HepG2 (cell line): ENCODE measurements around the gene RBBP8. TPM values are rescaled to one million over a fixed set of nuclear protein-coding genes. Genes with fewer than 3 reads are reported as not detected.

Source experiments
- ATAC-seq: fragments of 200-7000 bp; cut with Tn5 transposase; 3 replicates; pipeline ENCODE4 v1.9.1; 2020; ENCODE audit warnings: mild to moderate bottlenecking, moderate library complexity
- BruUV-seq: library from RNA; stranded (reverse); fragments of 400-500 nt; replicated peaks from 2 replicates; lab custom pipeline; 2021; lab: Mats Ljungman, UMichigan
- CTCF ChIA-PET: fragments of 300-600 bp; formaldehyde crosslinking; extraction: SDS; loops from one replicate; lab custom pipeline; 2021; ENCODE audit warnings: low total read pairs, inconsistent platforms, low intra/inter-chr PET ratio; lab: Yijun Ruan, JAX
- POLR2A ChIA-PET: fragments of 350-600 bp; sonication (Branson Sonifier 250); formaldehyde crosslinking; loops from one replicate; lab custom pipeline; 2020; ENCODE audit warnings: antibody characterized with exemption, inconsistent platforms; lab: Yijun Ruan, JAX
- DNase-seq: peaks from one replicate; pipeline ENCODE4 v3.0.0-alpha.2; 2015; ENCODE audit warnings: low spot score
- FAIRE-seq: peaks from 3 replicates; lab custom pipeline; 2011; peaks lifted over from hg19 to GRCh38; lab: Jason Lieb, UNC
- H2AFZ ChIP-seq: one replicate; pipeline ENCODE4 v1.6.1; 2011; ENCODE audit warnings: low read length, inconsistent platforms
- H3K27ac ChIP-seq: fragments of 300-600 bp; 3 replicates; pipeline ENCODE4 v1.8.0; 2011; ENCODE audit warnings: mixed run types, mild to moderate bottlenecking, mixed read lengths, low read length, inconsistent platforms; ENCODE audit not compliant: insufficient read depth; ENCODE audit errors: extremely low read length
- H3K27me3 ChIP-seq, 2 experiments: fragments of 200-600 bp in 1 of 2; 2 replicates in 1 of 2; 3 replicates in 1 of 2; pipeline versions ENCODE4 v1.6.0 to v1.8.0; 2011; ENCODE audit warnings: low read length in 2 of 2, mild to moderate bottlenecking in 2 of 2, moderate library complexity in 2 of 2, inconsistent platforms in 1 of 2; ENCODE audit not compliant: insufficient read depth in 2 of 2, control insufficient read depth in 1 of 2
- H3K36me3 ChIP-seq, 2 experiments: fragments of 200-600 bp in 1 of 2; replicated peaks in 1 of 2; 2 replicates in 1 of 2; 3 replicates in 1 of 2; pipeline versions ENCODE4 v1.5.1 to v1.8.0; 2011; ENCODE audit warnings: low read length in 2 of 2, inconsistent platforms in 1 of 2; ENCODE audit not compliant: insufficient read depth in 2 of 2, control insufficient read depth in 1 of 2
- H3K4me1 ChIP-seq: 2 replicates; pipeline ENCODE4 v1.5.1; 2012; ENCODE audit warnings: low read length, inconsistent platforms; ENCODE audit not compliant: insufficient read depth
- H3K4me2 ChIP-seq: 2 replicates; pipeline ENCODE4 v1.6.0; 2011; ENCODE audit warnings: low read depth, low read length, inconsistent platforms
- H3K4me3 ChIP-seq, 3 experiments: fragments of 200-600 bp in 1 of 3; sonication (generic), shearing (Covaris generic) in 1 of 3; replicated peaks in 1 of 3; 2 replicates each; pipeline ENCODE4 v1.5.1; 2011 to 2016; ENCODE audit warnings: low read length in 3 of 3, inconsistent platforms in 2 of 3, low read depth in 2 of 3, mild to moderate bottlenecking in 2 of 3, control low read depth in 1 of 3, mixed read lengths in 1 of 3; ENCODE audit not compliant: insufficient read depth in 1 of 3
- H3K79me2 ChIP-seq: one replicate; pipeline ENCODE4 v1.6.1; 2011; ENCODE audit warnings: low read length, inconsistent platforms; ENCODE audit not compliant: insufficient read depth
- H3K9ac ChIP-seq: 2 replicates; pipeline ENCODE4 v1.6.0; 2011; ENCODE audit warnings: mild to moderate bottlenecking, low read depth, low read length, inconsistent platforms; ENCODE audit not compliant: insufficient read depth
- H3K9me3 ChIP-seq: 2 replicates; pipeline ENCODE4 v1.5.1; 2012; ENCODE audit warnings: mild to moderate bottlenecking, low read length
- H4K20me1 ChIP-seq: 2 replicates; pipeline ENCODE4 v1.6.0; 2011; ENCODE audit warnings: inconsistent platforms, mild to moderate bottlenecking, low read length, moderate library complexity; ENCODE audit not compliant: insufficient read depth
- CBX1 ChIP-seq: IDR thresholded peaks from one replicate; pipeline ENCODE4 v1.6.1; 2016; ENCODE audit warnings: antibody characterized with exemption, low read depth
- CHD2 ChIP-seq: IDR thresholded peaks from 2 replicates; pipeline ENCODE4 v1.6.1; 2011; ENCODE audit warnings: low read depth, low read length, improper control_type of control experiment
- HNRNPUL1 ChIP-seq: fragments of 200-400 bp; formaldehyde crosslinking; IDR thresholded peaks from 2 replicates; pipeline ENCODE4 v1.6.1; 2017; ENCODE audit warnings: low read depth, mild to moderate bottlenecking, low read length, moderate library complexity
- IKZF1 ChIP-seq: fragments of 450-650 bp; IDR thresholded peaks from 2 replicates; pipeline ENCODE4 v1.7.1; 2016
- IRF2 ChIP-seq: IDR thresholded peaks from 2 replicates; pipeline ENCODE4 v1.6.1; 2018; ENCODE audit warnings: missing genetic modification reagents, missing compliant biosample characterization
- MED1 ChIP-seq: sonication (generic); formaldehyde crosslinking; IDR thresholded peaks from 2 replicates; pipeline ENCODE4 v1.4.0; 2020; ENCODE audit warnings: missing genetic modification reagents
- MIER2 ChIP-seq: IDR thresholded peaks from 2 replicates; pipeline ENCODE4 v1.6.1; 2016; ENCODE audit warnings: missing biosample characterization, missing genetic modification reagents
- POLR2AphosphoS5 ChIP-seq: IDR thresholded peaks from 2 replicates; pipeline ENCODE4 v1.6.1; 2012; ENCODE audit warnings: low read depth, low read length
- POLR2G ChIP-seq: fragments of 200-400 bp; formaldehyde crosslinking; IDR thresholded peaks from 2 replicates; pipeline ENCODE4 v1.6.1; 2018; ENCODE audit warnings: mild to moderate bottlenecking, low read depth, low read length, moderate library complexity
- SAP130 ChIP-seq: IDR thresholded peaks from 2 replicates; pipeline ENCODE4 v1.6.1; 2016; ENCODE audit warnings: low read depth
- ZBTB3 ChIP-seq: sonication (generic); formaldehyde crosslinking; IDR thresholded peaks from 2 replicates; pipeline ENCODE4 v1.4.0; 2020; ENCODE audit warnings: low read depth, mild to moderate bottlenecking, moderate library complexity, missing genetic modification reagents, borderline replicate concordance
- ZC3H4 ChIP-seq: sonication (generic); formaldehyde crosslinking; IDR thresholded peaks from 2 replicates; pipeline ENCODE4 v1.4.0; 2020; ENCODE audit warnings: missing genetic modification reagents, borderline replicate concordance
- ZFP41 ChIP-seq: sonication (generic); formaldehyde crosslinking; IDR thresholded peaks from 2 replicates; pipeline ENCODE4 v1.4.0; 2020; ENCODE audit warnings: mild to moderate bottlenecking, missing genetic modification reagents, borderline replicate concordance
- ZMYM4 ChIP-seq: sonication (generic); formaldehyde crosslinking; IDR thresholded peaks from 2 replicates; pipeline ENCODE4 v1.8.1; 2023; ENCODE audit warnings: mild to moderate bottlenecking, missing genetic modification reagents
- ZNF264 ChIP-seq: sonication (generic); formaldehyde crosslinking; IDR thresholded peaks from 2 replicates; pipeline ENCODE4 v1.4.0; 2020; ENCODE audit warnings: missing genetic modification reagents
- ZNF317 ChIP-seq: sonication (generic); formaldehyde crosslinking; IDR thresholded peaks from 2 replicates; pipeline ENCODE4 v1.5.0; 2020; ENCODE audit warnings: mild to moderate bottlenecking, missing genetic modification reagents
- ZNF772 ChIP-seq: sonication (generic); formaldehyde crosslinking; IDR thresholded peaks from 2 replicates; pipeline ENCODE4 v1.5.0; 2020; ENCODE audit warnings: mild to moderate bottlenecking, missing genetic modification reagents
- WGBS: methylation state at CpG from one replicate; pipeline ENCODE4 v1.1.6; 2017; ENCODE audit warnings: low lambda C conversion rate; 5-methylcytosine and 5-hydroxymethylcytosine counted together
- in situ Hi-C: cut with HindIII; loops from 2 replicates; pipeline ENCODE4 v1.10.0; 2017; ENCODE audit warnings: low pct_unique_long_range_greater_than_20kb; ENCODE audit not compliant: extremely low pct_ligation_motif_present
- intact Hi-C: fragments of 100-400 bp; cut with micrococcal nuclease; formaldehyde crosslinking; loops from one replicate; pipeline ENCODE4 v1.10.0; 2022; ENCODE audit not compliant: unreplicated experiment
- polyA plus RNA-seq, 8 experiments: library from polyadenylated mRNA; depleted of rRNA in 3 of 8; stranded (reverse) in 7 of 8; unstranded in 1 of 8; fragments of >200 nt; fragmentation: Illumina TruSeq in 4 of 8; extraction: Trizol in 4 of 8; gene quantifications; 2 replicates each; pipeline versions ENCODE4 v1.2.1 to v1.2.3, GENCODE V29; 2011 to 2016; ENCODE audit warnings: low read depth in 4 of 8, missing spikeins in 1 of 8, mixed read lengths in 1 of 8; ENCODE audit not compliant: insufficient read depth in 1 of 8
- total RNA-seq, 5 experiments: library from RNA; depleted of rRNA; stranded (reverse); fragments of >200 nt; fragmentation: Illumina TruSeq; extraction: Trizol; gene quantifications; 2 replicates each; pipeline ENCODE4 v1.2.3, GENCODE V29; 2016; ENCODE audit warnings: low read depth in 1 of 5
- TF ChIP-seq, protein P1 (sequence below): sonication (generic); formaldehyde crosslinking; IDR thresholded peaks from 2 replicates; pipeline ENCODE4 v1.5.0; 2020; ENCODE audit warnings: mild to moderate bottlenecking, missing genetic modification reagents

The RBBP8 gene
- total and polyA plus RNA-seq, 2 of the 13 experiments (the other 11 are each of a cell fraction or from before 2014, with no cell fraction given), result 14.2 to 47.4 TPM

DNA sequence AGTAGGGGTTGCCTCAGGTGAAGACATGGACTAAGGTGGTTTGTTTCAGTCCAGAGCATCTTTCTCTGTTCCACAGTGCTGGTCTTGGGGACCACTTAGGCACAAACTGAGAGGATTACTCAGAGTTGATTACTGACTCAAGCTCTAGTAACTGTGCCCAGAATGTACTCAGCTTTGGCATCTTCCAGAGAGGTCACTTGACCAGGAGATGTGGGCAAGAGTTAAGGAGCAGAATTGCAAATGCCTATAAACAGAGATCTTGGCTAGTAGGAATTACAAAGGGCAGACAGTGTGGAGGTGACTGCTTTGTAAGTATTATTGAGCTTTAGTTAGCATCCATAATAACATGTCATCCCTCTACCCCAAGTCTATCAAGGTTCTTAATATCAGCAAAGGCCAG lies 109.0 kb downstream of the RBBP8 start (continued):
- TF ChIP-seq, protein P1, sequence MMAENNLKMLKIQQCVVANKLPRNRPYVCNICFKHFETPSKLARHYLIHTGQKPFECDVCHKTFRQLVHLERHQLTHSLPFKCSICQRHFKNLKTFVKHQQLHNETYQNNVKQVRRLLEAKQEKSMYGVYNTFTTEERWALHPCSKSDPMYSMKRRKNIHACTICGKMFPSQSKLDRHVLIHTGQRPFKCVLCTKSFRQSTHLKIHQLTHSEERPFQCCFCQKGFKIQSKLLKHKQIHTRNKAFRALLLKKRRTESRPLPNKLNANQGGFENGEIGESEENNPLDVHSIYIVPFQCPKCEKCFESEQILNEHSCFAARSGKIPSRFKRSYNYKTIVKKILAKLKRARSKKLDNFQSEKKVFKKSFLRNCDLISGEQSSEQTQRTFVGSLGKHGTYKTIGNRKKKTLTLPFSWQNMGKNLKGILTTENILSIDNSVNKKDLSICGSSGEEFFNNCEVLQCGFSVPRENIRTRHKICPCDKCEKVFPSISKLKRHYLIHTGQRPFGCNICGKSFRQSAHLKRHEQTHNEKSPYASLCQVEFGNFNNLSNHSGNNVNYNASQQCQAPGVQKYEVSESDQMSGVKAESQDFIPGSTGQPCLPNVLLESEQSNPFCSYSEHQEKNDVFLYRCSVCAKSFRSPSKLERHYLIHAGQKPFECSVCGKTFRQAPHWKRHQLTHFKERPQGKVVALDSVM, result no peak
- no peak for TF ChIP-seq SAP130 (CRISPR knock-in tag)
- no peak for TF ChIP-seq ZC3H4 (CRISPR knock-in tag)
- TF ChIP-seq MED1, result no peak
- no peak for TF ChIP-seq HNRNPUL1
- no peak for TF ChIP-seq POLR2G
- no peak for TF ChIP-seq IRF2 (CRISPR knock-in tag)

- Histone ChIP-seq H2AFZ (no peak overlapping the region), H3K9ac (no peak overlapping the region), H3K9me3 (no peaks in the 10 kb centered on the region), H4K20me1 (no peaks in the 10 kb centered on the region), H3K79me2 (no peaks in the 10 kb centered on the region), H3K27me3 (peaks cover 0 to 1% of the 10 kb centered on the region in 2 experiments; a peak in 1 of 5 replicates), H3K4me3 (no peak overlapping the region), H3K36me3 (no peaks in the 10 kb centered on the region), H3K4me1 (no peaks in the 10 kb centered on the region), H3K27ac (no peak overlapping the region), H3K4me2 (0 out of 2 replicates have a peak overlapping the region, but pooled peaks have one; percentile 7)
- in situ Hi-C loops (no loop called here), intact Hi-C loops (no loop called here)
- no peak for ATAC-seq
- TF ChIP-seq ZBTB3 (CRISPR knock-in tag) (no peak), POLR2AphosphoS5 (no peak), MIER2 (no peak), IKZF1 (no peak), CHD2 (peak; percentile 83), ZFP41 (no peak), CBX1 (no peak), ZNF772 (no peak), ZNF264 (CRISPR knock-in tag) (no peak), ZNF317 (no peak), ZMYM4 (0 out of 2 replicates have a peak, but pooled peaks have one; percentile 36)
- no TSS peak for BruUV-seq
- no peak for FAIRE-seq
- ChIA-PET POLR2A (no interaction called here), CTCF (no interaction called here)
- no peak for DNase-seq
- WGBS, result 37% methylated on average over 7 of the region's 7 CpGs
These were observed 110.8 kb downstream of the RBBP8 start for GRCh38 chr18:23043803-23044376.
